K562 (cell line): Measurements from ENCODE around the gene HOXD4. TPM values are rescaled to one million over a fixed set of nuclear protein-coding genes. Genes with fewer than 3 reads are reported as not detected.

ENCODE experiments used
- CTBP1 ChIP-seq: fragments of 450-650 bp; IDR thresholded peaks from 2 replicates; pipeline ENCODE4 v1.6.1; 2016; ENCODE audit warnings: borderline replicate concordance
- CXXC5 ChIP-seq: fragments of 250-450 bp; sonication (Bioruptor Pico); IDR thresholded peaks from 2 replicates; pipeline ENCODE4 v1.8.0; 2022; ENCODE audit warnings: inconsistent platforms, mild to moderate bottlenecking, moderate library complexity
- FOXA3 ChIP-seq, 2 experiments: fragments of 450-650 bp in 1 of 2; sonication (generic) in 1 of 2; formaldehyde crosslinking; IDR thresholded peaks in 1 of 2; conservative IDR thresholded peaks in 1 of 2; 2 replicates each; pipeline versions ENCODE4 v1.4.0 to v1.8.0; 2020 to 2022; ENCODE audit warnings: mild to moderate bottlenecking in 2 of 2, missing genetic modification reagents in 1 of 2
- PHF21A ChIP-seq: fragments of 450-650 bp; IDR thresholded peaks from 2 replicates; pipeline ENCODE4 v1.6.1; 2017; ENCODE audit warnings: low read depth, borderline replicate concordance
- POLR2AphosphoS2 ChIP-seq: IDR thresholded peaks from 2 replicates; pipeline ENCODE4 v1.6.1; 2012; ENCODE audit warnings: low read length, improper control_type of control experiment
- PRPF4 ChIP-seq: fragments of 200-400 bp; formaldehyde crosslinking; IDR thresholded peaks from one replicate; pipeline ENCODE4 v1.6.1; 2017; ENCODE audit warnings: low read length, low read depth, mild to moderate bottlenecking; ENCODE audit not compliant: insufficient read depth, poor library complexity, severe bottlenecking
- SP1 ChIP-seq: sonication (generic); formaldehyde crosslinking; IDR thresholded peaks from 2 replicates; pipeline ENCODE4 v1.8.1; 2022; ENCODE audit warnings: mild to moderate bottlenecking, missing genetic modification reagents
- TEAD1 ChIP-seq, 2 experiments: fragments of 450-650 bp in 1 of 2; sonication (generic) in 1 of 2; formaldehyde crosslinking; IDR thresholded peaks; 2 replicates each; pipeline versions ENCODE4 v1.4.0 to v1.8.0; 2020 to 2022; ENCODE audit warnings: mild to moderate bottlenecking in 2 of 2, missing genetic modification reagents in 1 of 2
- TEAD4 ChIP-seq, 2 experiments: sonication (generic) in 1 of 2; formaldehyde crosslinking in 1 of 2; IDR thresholded peaks; 2 replicates each; pipeline versions ENCODE4 v1.6.1 to v1.8.0; 2012 to 2022; ENCODE audit warnings: borderline replicate concordance in 1 of 2, inconsistent platforms in 1 of 2, low read length in 1 of 2, mild to moderate bottlenecking in 1 of 2, missing genetic modification reagents in 1 of 2
- XRCC5 ChIP-seq: fragments of 200-400 bp; formaldehyde crosslinking; IDR thresholded peaks from 2 replicates; pipeline ENCODE4 v1.6.1; 2017; ENCODE audit warnings: low read depth, mild to moderate bottlenecking, low read length
- polyA plus RNA-seq, 8 experiments: library from polyadenylated mRNA; depleted of rRNA in 4 of 8; stranded (reverse) in 5 of 8; unstranded in 3 of 8; fragments of >200 nt; fragmentation: Nextera tagmentation in 2 of 8; fragmentation: Illumina TruSeq in 1 of 8; extraction: Ambion mirVana in 2 of 8; extraction: Trizol in 1 of 8; gene quantifications; 2 replicates each; pipeline versions ENCODE4 v1.2.1 to v1.2.3, GENCODE V29; 2011 to 2014; ENCODE audit warnings: inconsistent platforms in 1 of 8, missing spikeins in 1 of 8
- total RNA-seq, 7 experiments: library from RNA; depleted of rRNA in 6 of 7; stranded (reverse); fragments of >200 nt in 6 of 7; fragmentation: Illumina TruSeq in 2 of 7; extraction: Trizol in 2 of 7; gene quantifications; 2 replicates each; pipeline versions ENCODE4 v1.2.1 to v1.2.3, GENCODE V29; 2011 to 2021; ENCODE audit warnings: low replicate concordance in 1 of 7
- TF ChIP-seq, protein P1 (sequence below): fragments of 250-450 bp; sonication (Bioruptor Pico); IDR thresholded peaks from 2 replicates; pipeline ENCODE4 v1.4.0; 2020; ENCODE audit warnings: mild to moderate bottlenecking, moderate library complexity
- TF ChIP-seq, protein P2 (sequence below), 3 experiments: IDR thresholded peaks in 2 of 3; conservative IDR thresholded peaks in 1 of 3; 2 replicates each; pipeline ENCODE4 v1.5.1; 2011 to 2012; ENCODE audit warnings: low read length in 3 of 3, mild to moderate bottlenecking in 3 of 3, control low read depth in 2 of 3, improper control_type of control experiment in 1 of 3, inconsistent platforms in 1 of 3, low read depth in 1 of 3, mixed read lengths in 1 of 3, moderate library complexity in 1 of 3; ENCODE audit not compliant: insufficient read depth in 2 of 3
- TF ChIP-seq, protein P3 (sequence below), 2 experiments: fragments of 450-650 bp; formaldehyde crosslinking in 1 of 2; IDR thresholded peaks; 2 replicates each; pipeline versions ENCODE4 v1.4.0 to v1.6.1; 2014 to 2020; ENCODE audit warnings: mild to moderate bottlenecking in 2 of 2, borderline replicate concordance in 1 of 2, low read depth in 1 of 2

Gene HOXD4
- total and polyA plus RNA-seq, 9 of the 15 experiments (the other 6 are each of a cell fraction or from before 2014, with no cell fraction given): not detected

DNA sequence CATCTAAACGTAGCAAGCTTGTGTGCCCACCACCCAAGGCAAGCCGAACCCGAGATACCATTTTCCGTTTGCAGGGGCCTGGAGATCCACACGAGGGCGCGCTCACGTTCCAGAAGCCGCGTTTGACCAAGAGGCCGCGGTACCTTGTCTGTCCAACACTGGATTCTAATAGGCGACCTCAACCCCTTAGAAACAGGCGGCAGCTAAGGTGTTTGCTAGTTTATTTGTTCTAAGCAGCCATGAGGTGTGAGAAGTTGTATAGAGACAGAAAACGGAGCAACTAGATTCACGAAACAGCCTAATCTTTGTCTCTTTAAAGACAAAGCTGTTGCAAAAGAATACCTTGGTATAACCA is 40.1 kb upstream of the HOXD4 start (continued):
- TF ChIP-seq, protein P1, sequence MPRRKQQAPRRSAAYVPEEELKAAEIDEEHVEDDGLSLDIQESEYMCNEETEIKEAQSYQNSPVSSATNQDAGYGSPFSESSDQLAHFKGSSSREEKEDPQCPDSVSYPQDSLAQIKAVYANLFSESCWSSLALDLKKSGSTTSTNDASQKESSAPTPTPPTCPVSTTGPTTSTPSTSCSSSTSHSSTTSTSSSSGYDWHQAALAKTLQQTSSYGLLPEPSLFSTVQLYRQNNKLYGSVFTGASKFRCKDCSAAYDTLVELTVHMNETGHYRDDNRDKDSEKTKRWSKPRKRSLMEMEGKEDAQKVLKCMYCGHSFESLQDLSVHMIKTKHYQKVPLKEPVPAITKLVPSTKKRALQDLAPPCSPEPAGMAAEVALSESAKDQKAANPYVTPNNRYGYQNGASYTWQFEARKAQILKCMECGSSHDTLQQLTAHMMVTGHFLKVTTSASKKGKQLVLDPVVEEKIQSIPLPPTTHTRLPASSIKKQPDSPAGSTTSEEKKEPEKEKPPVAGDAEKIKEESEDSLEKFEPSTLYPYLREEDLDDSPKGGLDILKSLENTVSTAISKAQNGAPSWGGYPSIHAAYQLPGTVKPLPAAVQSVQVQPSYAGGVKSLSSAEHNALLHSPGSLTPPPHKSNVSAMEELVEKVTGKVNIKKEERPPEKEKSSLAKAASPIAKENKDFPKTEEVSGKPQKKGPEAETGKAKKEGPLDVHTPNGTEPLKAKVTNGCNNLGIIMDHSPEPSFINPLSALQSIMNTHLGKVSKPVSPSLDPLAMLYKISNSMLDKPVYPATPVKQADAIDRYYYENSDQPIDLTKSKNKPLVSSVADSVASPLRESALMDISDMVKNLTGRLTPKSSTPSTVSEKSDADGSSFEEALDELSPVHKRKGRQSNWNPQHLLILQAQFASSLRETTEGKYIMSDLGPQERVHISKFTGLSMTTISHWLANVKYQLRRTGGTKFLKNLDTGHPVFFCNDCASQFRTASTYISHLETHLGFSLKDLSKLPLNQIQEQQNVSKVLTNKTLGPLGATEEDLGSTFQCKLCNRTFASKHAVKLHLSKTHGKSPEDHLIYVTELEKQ: no peak
- TF ChIP-seq CTBP1: no peak
- TF ChIP-seq CXXC5 (CRISPR knock-in tag): peak; percentile 30; the same call in 1 of the 2 replicates
- no peak for TF ChIP-seq POLR2AphosphoS2
- no peak for TF ChIP-seq SP1 (CRISPR knock-in tag)
- 0 out of 2 replicates have a peak, but pooled peaks have one; percentile 11 for TF ChIP-seq TEAD4 (IDR thresholded peaks at IDR 0.05; ENCODE audit: low read length)
- TF ChIP-seq TEAD4 (CRISPR knock-in tag; IDR thresholded peaks at IDR 0.05; ENCODE audit: borderline replicate concordance): no peak
- TF ChIP-seq, protein P2, sequence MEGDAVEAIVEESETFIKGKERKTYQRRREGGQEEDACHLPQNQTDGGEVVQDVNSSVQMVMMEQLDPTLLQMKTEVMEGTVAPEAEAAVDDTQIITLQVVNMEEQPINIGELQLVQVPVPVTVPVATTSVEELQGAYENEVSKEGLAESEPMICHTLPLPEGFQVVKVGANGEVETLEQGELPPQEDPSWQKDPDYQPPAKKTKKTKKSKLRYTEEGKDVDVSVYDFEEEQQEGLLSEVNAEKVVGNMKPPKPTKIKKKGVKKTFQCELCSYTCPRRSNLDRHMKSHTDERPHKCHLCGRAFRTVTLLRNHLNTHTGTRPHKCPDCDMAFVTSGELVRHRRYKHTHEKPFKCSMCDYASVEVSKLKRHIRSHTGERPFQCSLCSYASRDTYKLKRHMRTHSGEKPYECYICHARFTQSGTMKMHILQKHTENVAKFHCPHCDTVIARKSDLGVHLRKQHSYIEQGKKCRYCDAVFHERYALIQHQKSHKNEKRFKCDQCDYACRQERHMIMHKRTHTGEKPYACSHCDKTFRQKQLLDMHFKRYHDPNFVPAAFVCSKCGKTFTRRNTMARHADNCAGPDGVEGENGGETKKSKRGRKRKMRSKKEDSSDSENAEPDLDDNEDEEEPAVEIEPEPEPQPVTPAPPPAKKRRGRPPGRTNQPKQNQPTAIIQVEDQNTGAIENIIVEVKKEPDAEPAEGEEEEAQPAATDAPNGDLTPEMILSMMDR (IDR thresholded peaks at IDR 0.05 in 2 of 3, conservative IDR thresholded peaks at IDR 0.05 in 1 of 3; ENCODE audit: insufficient read depth in 2 of 3, low read depth in 1 of 3, low read length in 3 of 3): peak; percentile 79 to 90 (median 84)
- TF ChIP-seq PHF21A: no peak
- TF ChIP-seq XRCC5: 0 out of 2 replicates have a peak, but pooled peaks have one; percentile 42
- TF ChIP-seq FOXA3 (CRISPR knock-in tag; conservative IDR thresholded peaks at IDR 0.05 in 1 of 2, IDR thresholded peaks at IDR 0.05 in 1 of 2): no peak
- 0 out of 4 replicates have a peak, but pooled peaks of 1 of the 2 experiments have one; percentile 11 for TF ChIP-seq TEAD1 (CRISPR knock-in tag; IDR thresholded peaks at IDR 0.05)
- TF ChIP-seq, protein P3, sequence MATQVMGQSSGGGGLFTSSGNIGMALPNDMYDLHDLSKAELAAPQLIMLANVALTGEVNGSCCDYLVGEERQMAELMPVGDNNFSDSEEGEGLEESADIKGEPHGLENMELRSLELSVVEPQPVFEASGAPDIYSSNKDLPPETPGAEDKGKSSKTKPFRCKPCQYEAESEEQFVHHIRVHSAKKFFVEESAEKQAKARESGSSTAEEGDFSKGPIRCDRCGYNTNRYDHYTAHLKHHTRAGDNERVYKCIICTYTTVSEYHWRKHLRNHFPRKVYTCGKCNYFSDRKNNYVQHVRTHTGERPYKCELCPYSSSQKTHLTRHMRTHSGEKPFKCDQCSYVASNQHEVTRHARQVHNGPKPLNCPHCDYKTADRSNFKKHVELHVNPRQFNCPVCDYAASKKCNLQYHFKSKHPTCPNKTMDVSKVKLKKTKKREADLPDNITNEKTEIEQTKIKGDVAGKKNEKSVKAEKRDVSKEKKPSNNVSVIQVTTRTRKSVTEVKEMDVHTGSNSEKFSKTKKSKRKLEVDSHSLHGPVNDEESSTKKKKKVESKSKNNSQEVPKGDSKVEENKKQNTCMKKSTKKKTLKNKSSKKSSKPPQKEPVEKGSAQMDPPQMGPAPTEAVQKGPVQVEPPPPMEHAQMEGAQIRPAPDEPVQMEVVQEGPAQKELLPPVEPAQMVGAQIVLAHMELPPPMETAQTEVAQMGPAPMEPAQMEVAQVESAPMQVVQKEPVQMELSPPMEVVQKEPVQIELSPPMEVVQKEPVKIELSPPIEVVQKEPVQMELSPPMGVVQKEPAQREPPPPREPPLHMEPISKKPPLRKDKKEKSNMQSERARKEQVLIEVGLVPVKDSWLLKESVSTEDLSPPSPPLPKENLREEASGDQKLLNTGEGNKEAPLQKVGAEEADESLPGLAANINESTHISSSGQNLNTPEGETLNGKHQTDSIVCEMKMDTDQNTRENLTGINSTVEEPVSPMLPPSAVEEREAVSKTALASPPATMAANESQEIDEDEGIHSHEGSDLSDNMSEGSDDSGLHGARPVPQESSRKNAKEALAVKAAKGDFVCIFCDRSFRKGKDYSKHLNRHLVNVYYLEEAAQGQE (IDR thresholded peaks at IDR 0.05; ENCODE audit: borderline replicate concordance): 0 out of 2 replicates have a peak, but pooled peaks have one; percentile 7
- TF ChIP-seq, protein P3 (CRISPR knock-in tag; IDR thresholded peaks at IDR 0.05; ENCODE audit: low read depth): no peak
- no peak for TF ChIP-seq PRPF4
